Measurements from ENCODE around the gene HNRNPAB. TPM values are rescaled to one million over a fixed set of nuclear protein-coding genes. Genes with fewer than 3 reads are reported as not detected.

The HNRNPAB gene
- total RNA-seq, 4 donors from 2014 or later = 115 to 199 (median 169) TPM

- Histone ChIP-seq H3K27me3 (peaks cover 2% of the 10 kb centered on the region), H3K36me3 (no peaks in the 10 kb centered on the region), H3K9me3 (no peaks in the 10 kb centered on the region), H3K4me3 (no peak overlapping the region), H3K4me1 (peaks cover 0 to 10% (median 4%) of the 10 kb centered on the region in 4 donors), H3K27ac (no peak overlapping the region)
- 83 to 92% methylated on average over 5 to 12 of the region's 12 CpGs for WGBS, 2 donors (ENCODE audit: low coverage in 1 of 2)
- TF ChIP-seq EP300 (IDR thresholded peaks at IDR 0.05; ENCODE audit: low read depth) (no peak), POLR2A (IDR thresholded peaks at IDR 0.05) (no peak), CTCF (IDR thresholded peaks at IDR 0.05) (no peak), POLR2AphosphoS5 (IDR thresholded peaks at IDR 0.05) (no peak)
- intact Hi-C loops (cut with DNase I; ENCODE audit: low total_unique reads) = no loop called here
- DNase-seq = no peak
- in situ Hi-C loops (cut with MboI; ENCODE audit: low pct_ligation_motif_present in 1 of 4, low pct_unique_long_range_greater_than_20kb in 1 of 4, low sequenced_read_pairs in 3 of 4) = no loop called here
Measured at GRCh38 chr5:178199581-178200434, 4.5 kb upstream of the HNRNPAB start.

DNA sequence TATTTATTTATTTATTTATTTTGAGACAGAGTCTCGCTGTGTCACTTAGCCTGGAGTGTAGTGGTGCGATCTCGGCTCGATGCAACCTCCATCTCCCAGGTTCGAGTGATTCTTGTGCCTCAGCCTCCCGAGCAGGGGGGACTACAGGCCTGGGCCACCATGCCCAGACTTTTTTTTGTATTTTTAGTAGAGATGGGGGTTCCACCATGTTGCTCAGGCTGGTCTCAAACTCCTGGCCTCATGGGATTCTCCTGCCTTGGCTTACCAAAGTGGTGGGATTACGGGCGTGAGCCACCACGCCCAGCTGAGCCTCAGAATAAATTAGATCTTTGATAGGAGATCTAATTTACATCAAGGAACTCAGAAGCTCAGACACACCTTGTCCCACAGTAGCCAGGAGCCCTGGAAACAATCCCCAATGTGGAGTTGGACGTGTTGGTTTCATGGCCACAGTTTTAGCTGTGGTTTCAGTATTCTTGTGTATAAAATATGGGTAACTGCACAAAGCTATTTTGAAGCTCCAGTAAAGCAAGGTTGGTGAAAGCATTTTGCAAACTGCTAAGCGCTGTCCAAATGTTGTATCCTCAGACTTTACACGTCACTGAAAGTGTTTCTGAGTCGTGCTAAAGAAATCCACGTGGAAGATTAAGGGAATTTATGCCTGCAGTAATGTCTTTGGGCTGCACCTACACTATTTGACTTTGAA, 3.0 kb upstream of the HNRNPAB start:
- intact Hi-C loops (cut with DNase I; ENCODE audit: low total_unique reads) = no loop called here
- H3K27ac ChIP-seq = no peak overlapping the region

DNA sequence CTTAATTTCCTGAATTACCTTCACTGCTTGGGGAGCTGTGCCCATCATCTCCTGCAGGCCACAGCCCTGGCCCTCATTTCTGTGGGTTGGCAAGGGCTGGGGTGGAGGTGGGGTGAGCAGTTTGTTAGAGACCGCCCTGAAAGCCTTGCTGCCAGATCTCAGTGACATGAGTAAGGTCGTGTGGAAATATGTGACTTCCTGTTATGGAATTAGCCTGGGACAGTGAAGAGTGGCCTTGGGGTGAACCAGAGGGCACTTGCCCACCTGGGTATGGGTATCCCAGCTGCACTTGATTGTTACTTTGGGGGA, 2.5 kb upstream of the HNRNPAB start:
- no peak overlapping the region for H3K4me3 ChIP-seq
- H3K4me1 ChIP-seq = peaks cover 10 to 24% (median 19%) of the 10 kb centered on the region in 4 donors
- no peaks in the 10 kb centered on the region for H3K36me3 ChIP-seq
- intact Hi-C loops (cut with DNase I; ENCODE audit: low total_unique reads) (no loop called here), in situ Hi-C loops (cut with MboI; ENCODE audit: low pct_ligation_motif_present in 1 of 4, low pct_unique_long_range_greater_than_20kb in 1 of 4, low sequenced_read_pairs in 3 of 4) (no loop called here)
- WGBS, 2 donors (ENCODE audit: low coverage in 1 of 2) = 0% methylated on average over 1 of the region's 2 CpGs; no CpG with 5 or more reads in 1 of the 2 donors
- H3K9me3 ChIP-seq = no peaks in the 10 kb centered on the region
- TF ChIP-seq POLR2A (IDR thresholded peaks at IDR 0.05) = no peak
- TF ChIP-seq POLR2AphosphoS5 (IDR thresholded peaks at IDR 0.05) = no peak
- no peak for TF ChIP-seq EP300 (IDR thresholded peaks at IDR 0.05; ENCODE audit: low read depth)
- no peak for TF ChIP-seq CTCF (IDR thresholded peaks at IDR 0.05)
- H3K27ac ChIP-seq = peak overlapping the region in 2 of 4 donors; percentile 2 to 14
- DNase-seq = no peak
- H3K27me3 ChIP-seq = no peaks in the 10 kb centered on the region

More for the DNA sequence above, 3.0 kb upstream of the HNRNPAB start:
- Histone ChIP-seq H3K9me3 (no peaks in the 10 kb centered on the region), H3K36me3 (no peaks in the 10 kb centered on the region), H3K27me3 (no peaks in the 10 kb centered on the region), H3K4me1 (peaks cover 5 to 19% (median 14%) of the 10 kb centered on the region in 4 donors), H3K4me3 (no peak overlapping the region)
- TF ChIP-seq CTCF (IDR thresholded peaks at IDR 0.05) = no peak
- TF ChIP-seq POLR2A (IDR thresholded peaks at IDR 0.05) = no peak
- no peak for TF ChIP-seq POLR2AphosphoS5 (IDR thresholded peaks at IDR 0.05)
- TF ChIP-seq EP300 (IDR thresholded peaks at IDR 0.05; ENCODE audit: low read depth) = no peak
- no peak for DNase-seq
- in situ Hi-C loops (cut with MboI; ENCODE audit: low pct_ligation_motif_present in 1 of 4, low pct_unique_long_range_greater_than_20kb in 1 of 4, low sequenced_read_pairs in 3 of 4) = no loop called here
- 84 to 87% methylated on average over 3 to 14 of the region's 14 CpGs for WGBS, 2 donors (ENCODE audit: low coverage in 1 of 2)

DNA sequence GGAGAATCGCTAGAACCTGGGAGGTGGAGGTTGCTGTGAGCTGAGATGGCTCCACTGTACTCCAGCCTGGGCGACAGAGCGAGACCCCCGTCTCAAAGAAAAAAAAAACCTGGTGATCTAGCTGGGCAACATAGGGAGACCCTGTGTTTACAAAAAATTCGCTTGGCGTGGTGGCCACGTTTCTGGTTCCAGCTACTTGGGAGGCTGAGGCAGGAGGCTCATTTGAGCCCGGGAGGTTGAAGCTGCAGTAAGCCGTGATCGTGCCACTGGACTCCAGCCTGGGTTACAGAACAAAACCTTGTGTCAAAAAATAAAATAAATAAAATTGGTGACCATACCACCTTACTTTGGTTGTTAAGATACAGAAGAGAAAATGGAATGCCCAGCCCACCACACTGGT, 1.8 kb upstream of the HNRNPAB start:
- Histone ChIP-seq H3K4me1 (peaks cover 16 to 31% (median 25%) of the 10 kb centered on the region in 4 donors), H3K27ac (no peak overlapping the region), H3K4me3 (no peak overlapping the region), H3K9me3 (no peaks in the 10 kb centered on the region), H3K27me3 (no peaks in the 10 kb centered on the region), H3K36me3 (no peaks in the 10 kb centered on the region)
- in situ Hi-C loops (cut with MboI; ENCODE audit: low pct_ligation_motif_present in 1 of 4, low pct_unique_long_range_greater_than_20kb in 1 of 4, low sequenced_read_pairs in 3 of 4) = no loop called here
- intact Hi-C loops (cut with DNase I; ENCODE audit: low total_unique reads) = no loop called here
- DNase-seq = no peak
- 91 to 94% methylated on average over 3 to 10 of the region's 10 CpGs for WGBS, 2 donors (ENCODE audit: low coverage in 1 of 2)
- TF ChIP-seq POLR2A (IDR thresholded peaks at IDR 0.05) (no peak), CTCF (IDR thresholded peaks at IDR 0.05) (no peak), EP300 (IDR thresholded peaks at IDR 0.05; ENCODE audit: low read depth) (no peak), POLR2AphosphoS5 (IDR thresholded peaks at IDR 0.05) (no peak)
